ENCODE data around the gene SLC43A2. TPM values are rescaled to one million over a fixed set of nuclear protein-coding genes. Genes with fewer than 3 reads are reported as not detected.
A peak's percentile ranks its signal among the peaks of the same experiment; 100 is the strongest.

SLC43A2 gene
- total and polyA plus RNA-seq, 10 donors: 12.6 to 84.6 (median 61.2) TPM

DNA sequence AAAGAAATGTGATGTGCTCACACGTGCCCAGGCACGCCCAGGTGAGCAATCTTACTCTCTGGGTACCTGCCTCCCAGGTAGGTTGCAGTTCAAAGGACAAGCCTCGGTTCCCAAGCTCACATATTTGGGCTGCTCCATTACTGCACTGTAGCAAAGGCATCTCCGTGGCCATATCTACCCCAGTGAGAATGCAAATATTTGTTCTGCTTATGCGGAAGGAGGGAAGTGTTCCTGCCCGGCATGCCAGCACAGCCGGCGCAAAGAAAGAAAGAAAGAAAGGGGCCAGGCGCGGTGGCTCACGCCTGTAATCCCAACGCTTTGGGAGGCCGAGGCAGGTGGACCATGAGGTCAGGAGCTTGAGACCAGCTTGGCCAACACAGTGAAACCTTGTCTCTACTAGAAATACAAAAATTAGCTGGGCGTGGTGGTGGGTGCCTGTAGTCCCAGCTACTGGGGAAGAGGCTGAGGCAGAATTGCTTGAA is 30.7 kb downstream of the SLC43A2 start:
- Histone ChIP-seq H3K27me3 (replicated peaks in 1 of 7) (no peaks in the 10 kb centered on the region), H3K36me3 (peaks cover 0 to 41% (median 0%) of the 10 kb centered on the region in 6 donors), H3K4me1 (peaks cover 14 to 27% (median 18%) of the 10 kb centered on the region in 6 donors), H3K4me3 (no peak overlapping the region), H3K9me3 (peaks cover 0 to 7% (median 2%) of the 10 kb centered on the region in 8 donors), H3K27ac (peak overlapping the region in 1 of 8 donors; percentile 13)
- TF ChIP-seq POLR2AphosphoS5 (IDR thresholded peaks at IDR 0.05) (no peak), CTCF (IDR thresholded peaks at IDR 0.05 in 8 of 11, conservative IDR thresholded peaks at IDR 0.05 in 3 of 11) (no peak), POLR2A (IDR thresholded peaks at IDR 0.05) (no peak)
- WGBS, 5 donors: 93 to 95% (median 95%) methylated on average over 14 of the region's 14 CpGs
- DNase-seq: no peak
- intact Hi-C loops (cut with DNase I; ENCODE audit: low total_unique reads): no loop called here

- Histone ChIP-seq H3K4me3 (no peak overlapping the region), H3K4me1 (peaks cover 23 to 70% (median 53%) of the 10 kb centered on the region in 6 donors), H3K36me3 (peaks cover 0 to 62% (median 18%) of the 10 kb centered on the region in 6 donors), H3K27me3 (replicated peaks in 1 of 7) (no peaks in the 10 kb centered on the region), H3K9me3 (no peaks in the 10 kb centered on the region), H3K27ac (peak overlapping the region; percentile 55 to 91 (median 78))
- TF ChIP-seq POLR2AphosphoS5 (IDR thresholded peaks at IDR 0.05) (no peak), POLR2A (IDR thresholded peaks at IDR 0.05) (no peak), CTCF (IDR thresholded peaks at IDR 0.05 in 8 of 11, conservative IDR thresholded peaks at IDR 0.05 in 3 of 11) (no peak)
- 70 to 80% (median 75%) methylated on average over 5 of the region's 5 CpGs for WGBS, 5 donors
- DNase-seq: no peak
- intact Hi-C loops (cut with DNase I; ENCODE audit: low total_unique reads): no loop called here
Measured at GRCh38 chr17:1593630-1593931, 35.1 kb downstream of the SLC43A2 start.

- WGBS, 5 donors: 27 to 45% (median 28%) methylated on average over 17 to 25 of the region's 25 CpGs
- Histone ChIP-seq H3K4me1 (peaks cover 23 to 76% (median 54%) of the 10 kb centered on the region in 6 donors), H3K9me3 (no peaks in the 10 kb centered on the region), H3K4me3 (peak overlapping the region in 1 of 8 donors; percentile 36), H3K36me3 (peaks cover 0 to 62% (median 20%) of the 10 kb centered on the region in 6 donors), H3K27me3 (replicated peaks in 1 of 7) (no peaks in the 10 kb centered on the region), H3K27ac (peak overlapping the region; percentile 55 to 91 (median 78))
- intact Hi-C loops (cut with DNase I; ENCODE audit: low total_unique reads): no loop called here
- TF ChIP-seq POLR2AphosphoS5 (IDR thresholded peaks at IDR 0.05): peak; percentile 91 to 93 (median 92)
- TF ChIP-seq CTCF (IDR thresholded peaks at IDR 0.05 in 8 of 11, conservative IDR thresholded peaks at IDR 0.05 in 3 of 11): no peak
- TF ChIP-seq POLR2A (IDR thresholded peaks at IDR 0.05): peak in 1 of 3 donors; percentile 27
- peak; percentile 92 for DNase-seq
Measured at GRCh38 chr17:1592751-1593629, 35.6 kb downstream of the SLC43A2 start.

DNA sequence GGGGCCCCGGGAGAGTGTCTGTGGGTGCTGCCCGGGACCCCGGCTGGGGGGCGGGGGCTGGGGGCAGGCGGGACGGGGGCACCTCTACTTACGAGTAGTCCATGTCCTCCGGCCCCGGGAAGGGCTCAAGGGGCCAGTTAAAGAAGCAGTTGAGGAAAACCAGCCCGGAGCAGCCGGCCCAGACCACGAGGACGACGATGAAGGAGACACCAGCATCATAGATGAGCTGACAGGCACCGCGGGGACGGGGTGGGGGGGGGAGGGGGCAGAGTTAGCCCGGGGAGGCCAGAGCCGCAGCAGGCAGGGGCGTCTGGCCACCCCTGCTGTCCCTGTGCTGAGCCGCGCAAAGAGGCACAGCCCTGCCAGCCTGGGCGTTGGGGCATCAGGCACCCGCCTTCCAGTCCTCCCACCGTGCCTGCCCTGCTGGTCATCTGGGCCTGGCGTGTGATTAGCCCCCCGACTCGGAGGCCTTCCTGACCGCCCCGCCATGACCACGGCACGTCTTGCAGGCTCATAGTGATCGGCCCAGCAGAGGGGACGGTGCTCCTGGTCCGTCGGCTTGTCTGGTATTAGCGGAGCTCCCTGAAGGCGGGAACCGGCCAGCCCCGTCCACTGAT is 37.1 kb downstream of the SLC43A2 start:
- Histone ChIP-seq H3K4me1 (peaks cover 23 to 90% (median 57%) of the 10 kb centered on the region in 6 donors), H3K36me3 (peaks cover 0 to 68% (median 21%) of the 10 kb centered on the region in 6 donors), H3K4me3 (no peak overlapping the region), H3K9me3 (no peaks in the 10 kb centered on the region), H3K27ac (peak overlapping the region in 6 of 8 donors; percentile 32 to 91 (median 79)), H3K27me3 (replicated peaks in 1 of 7) (no peaks in the 10 kb centered on the region)
- TF ChIP-seq POLR2AphosphoS5 (IDR thresholded peaks at IDR 0.05) (peak in 1 of 3 donors; percentile 20), CTCF (IDR thresholded peaks at IDR 0.05 in 8 of 11, conservative IDR thresholded peaks at IDR 0.05 in 3 of 11) (no peak)
- no peak for DNase-seq
- 82 to 88% (median 88%) methylated on average over 23 to 40 of the region's 40 CpGs for WGBS, 5 donors
- intact Hi-C loops (cut with DNase I; ENCODE audit: low total_unique reads): no loop called here

Data from spleen (tissue), 11 donors.